HuH-7 (cell line): Measurements from ENCODE around the gene CTAGE9.
A peak's percentile ranks its signal among the peaks of the same experiment; 100 is the strongest.
"Not testable (repeated sequence)": the region's sequence is repeated elsewhere in the genome, so short reads cannot be mapped to it uniquely, and the experiment has no call there.

ENCODE experiments used
- DNase-seq: peaks from one replicate; pipeline ENCODE4 v3.0.0; 2011; ENCODE audit warnings: low spot score

Gene CTAGE9

DNA sequence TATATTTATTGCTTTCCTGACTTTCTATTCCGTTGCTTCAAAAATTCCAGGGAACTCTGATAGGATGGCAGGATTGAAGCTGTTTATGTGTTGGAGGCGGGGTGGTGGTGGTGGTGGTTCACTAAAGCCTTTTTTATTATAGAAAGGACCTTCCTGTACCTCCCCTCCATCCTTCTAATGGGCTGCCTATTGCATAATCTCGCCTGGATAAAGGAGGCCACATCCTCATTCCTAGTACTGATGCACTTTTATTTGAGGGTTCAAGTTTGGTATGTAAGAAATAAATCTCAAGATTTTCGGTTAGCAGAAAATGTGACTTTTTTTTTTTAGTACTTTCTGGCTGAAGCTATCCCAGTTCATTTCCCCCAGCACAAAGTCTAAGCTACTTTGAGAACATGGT is 18.7 kb upstream of the CTAGE9 start:
- DNase-seq = no peak

DNA sequence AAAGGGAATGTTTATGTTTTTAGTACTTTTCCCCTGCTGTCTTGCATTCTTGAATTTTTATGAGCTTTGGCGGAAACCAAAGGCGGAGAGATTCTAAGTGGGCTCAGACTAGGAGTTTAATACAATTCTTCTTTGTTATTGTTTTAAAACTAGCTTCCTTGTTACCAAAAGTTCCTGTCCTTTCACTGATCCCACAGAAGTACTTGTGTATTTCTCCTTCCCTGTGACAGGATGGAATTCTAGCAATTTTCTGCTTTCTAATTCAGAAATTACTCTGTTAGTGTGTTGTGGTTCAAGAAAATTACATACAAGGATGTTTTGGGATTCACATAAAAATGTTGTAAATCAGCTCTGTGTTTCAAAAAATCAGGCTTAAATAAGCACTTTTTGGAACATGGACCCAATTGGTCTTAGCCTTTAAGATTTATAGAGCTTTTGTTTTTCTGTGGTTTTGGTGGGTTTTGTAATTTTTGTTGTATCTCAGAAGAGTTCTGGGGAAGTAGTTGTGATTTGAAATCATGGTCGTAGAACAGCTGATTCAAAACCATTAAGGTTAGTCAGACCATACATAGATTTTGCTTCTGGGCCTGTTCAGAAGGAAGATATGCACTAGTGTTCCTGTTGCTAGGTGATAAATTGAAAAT is 17.6 kb upstream of the CTAGE9 start:
- DNase-seq = no peak

DNA sequence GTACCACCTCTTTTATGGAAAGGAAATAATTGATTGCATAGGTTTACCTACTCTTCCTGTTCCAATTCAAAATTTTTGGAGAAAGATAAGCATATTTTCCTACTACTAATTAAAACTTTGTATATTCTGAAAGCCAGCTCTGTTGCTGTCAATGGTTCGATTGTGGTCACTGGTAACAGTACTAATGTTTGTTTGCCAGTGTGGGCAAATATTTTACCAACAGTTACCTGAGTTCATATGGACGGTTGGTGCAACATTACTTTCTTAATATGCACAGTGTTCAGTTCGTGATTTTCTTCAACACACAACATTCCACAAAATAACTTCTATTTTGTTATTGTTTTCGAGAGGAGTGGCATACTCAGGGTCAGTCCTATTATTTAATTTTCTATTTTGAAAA is 17.1 kb upstream of the CTAGE9 start:
- DNase-seq = no peak

DNA sequence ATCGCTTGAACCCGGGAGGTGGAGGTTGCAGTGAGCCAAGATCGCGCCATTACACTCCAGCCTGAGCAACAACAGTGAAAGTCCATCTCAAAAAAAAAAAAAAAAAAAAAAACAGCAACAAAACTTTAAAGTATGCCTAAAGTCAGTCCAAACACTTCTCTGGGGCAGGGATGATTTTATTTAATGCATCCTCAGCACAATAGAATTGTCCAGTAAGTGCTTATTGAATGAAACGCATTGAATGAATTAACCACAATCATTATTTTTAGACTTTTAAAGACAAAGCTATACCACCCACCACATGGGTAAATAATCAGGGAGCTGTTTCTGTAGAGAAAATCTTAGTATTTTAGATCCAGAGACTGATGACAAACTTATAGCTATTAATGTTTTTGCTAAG is 16.6 kb upstream of the CTAGE9 start:
- no peak for DNase-seq

DNA sequence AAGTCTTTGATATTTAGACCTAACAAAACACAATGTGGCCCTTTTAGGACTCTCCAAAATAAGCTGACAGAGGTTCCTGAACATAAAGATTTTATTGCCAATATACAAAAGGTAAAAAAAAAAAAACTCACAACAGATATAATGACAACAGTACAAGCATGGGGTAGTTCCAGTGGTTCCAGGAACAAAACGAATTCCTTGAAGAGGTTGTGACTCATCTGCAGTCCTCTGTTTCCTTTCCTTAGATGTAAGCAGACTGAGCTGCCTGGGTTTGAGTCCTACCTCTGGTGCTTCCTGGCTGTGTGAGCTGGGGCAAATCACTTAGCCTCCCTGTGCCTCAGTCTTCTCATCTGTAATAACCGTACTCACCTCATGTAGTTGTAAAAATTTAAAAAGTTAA is 13.3 kb upstream of the CTAGE9 start:
- no peak for DNase-seq

DNA sequence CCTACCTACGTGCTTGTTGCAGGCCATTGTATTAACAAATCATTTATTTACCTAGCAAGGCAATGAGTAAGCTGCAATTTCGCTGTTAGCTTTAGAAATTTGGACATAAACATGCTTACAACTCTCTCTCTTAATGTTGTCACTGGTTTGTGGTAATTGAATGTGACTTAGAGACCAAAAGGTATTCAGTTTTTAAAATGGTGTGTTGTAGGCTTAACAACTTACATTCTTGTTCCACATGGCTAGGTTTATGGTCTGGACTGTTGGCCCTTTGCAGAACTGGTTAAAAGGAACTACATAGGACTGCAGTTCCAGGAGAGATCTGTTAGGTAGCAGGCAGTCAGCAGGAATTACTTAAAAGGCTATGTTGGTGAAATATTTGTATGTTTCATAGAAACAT is 10.3 kb upstream of the CTAGE9 start:
- no peak for DNase-seq

DNA sequence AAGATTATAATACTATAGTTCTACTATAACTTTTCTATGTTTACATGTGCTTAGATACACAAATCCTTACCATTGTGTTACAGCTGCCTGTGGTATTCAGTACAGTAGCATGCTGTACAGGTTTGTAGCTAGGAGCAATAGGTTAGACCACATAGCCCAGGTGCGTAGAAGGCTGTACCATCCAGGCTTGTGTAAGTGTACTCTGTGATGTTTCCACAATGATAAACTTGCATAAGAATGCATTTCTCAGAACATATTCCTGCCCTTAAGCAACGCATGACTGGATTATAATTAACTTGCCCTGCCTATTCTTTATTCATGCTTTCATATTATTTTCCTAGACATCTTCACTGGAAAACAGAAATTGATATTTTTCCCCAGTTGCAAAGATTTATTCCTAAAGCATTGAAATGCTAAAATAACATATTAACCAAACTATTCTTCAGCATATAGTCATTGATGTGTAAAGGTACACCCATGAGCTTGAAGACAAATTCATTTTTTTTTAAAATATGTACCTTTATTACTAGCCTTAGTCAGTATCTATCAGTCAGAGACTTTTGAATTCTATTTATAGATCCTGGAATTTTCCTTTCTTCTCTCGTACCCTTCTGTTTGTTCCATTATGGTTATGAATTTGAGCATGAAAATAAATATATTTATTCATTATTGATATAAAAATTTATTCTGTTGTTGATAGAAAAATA is 7.2 kb upstream of the CTAGE9 start:
- no peak for DNase-seq

DNA sequence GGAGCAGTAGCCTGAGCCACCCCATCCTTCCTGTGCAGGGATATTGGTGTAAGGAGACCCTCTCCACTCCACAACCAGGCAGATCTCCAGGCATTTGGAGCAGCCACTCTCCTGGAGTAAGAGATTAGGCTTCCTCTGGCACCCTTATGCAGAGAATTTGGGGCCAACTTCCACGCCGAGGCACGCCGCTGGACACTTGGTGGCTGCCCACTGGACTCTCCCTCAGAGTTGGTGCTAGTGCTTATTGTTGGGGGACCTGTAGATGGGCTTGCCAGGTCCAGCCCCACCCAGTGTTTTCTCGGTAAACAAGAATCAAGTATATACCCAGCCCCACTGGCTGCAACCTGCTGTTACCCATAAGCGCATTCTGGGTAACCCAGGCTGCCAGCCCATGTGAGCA is 4.8 kb upstream of the CTAGE9 start:
- DNase-seq = not testable (repeated sequence)

DNA sequence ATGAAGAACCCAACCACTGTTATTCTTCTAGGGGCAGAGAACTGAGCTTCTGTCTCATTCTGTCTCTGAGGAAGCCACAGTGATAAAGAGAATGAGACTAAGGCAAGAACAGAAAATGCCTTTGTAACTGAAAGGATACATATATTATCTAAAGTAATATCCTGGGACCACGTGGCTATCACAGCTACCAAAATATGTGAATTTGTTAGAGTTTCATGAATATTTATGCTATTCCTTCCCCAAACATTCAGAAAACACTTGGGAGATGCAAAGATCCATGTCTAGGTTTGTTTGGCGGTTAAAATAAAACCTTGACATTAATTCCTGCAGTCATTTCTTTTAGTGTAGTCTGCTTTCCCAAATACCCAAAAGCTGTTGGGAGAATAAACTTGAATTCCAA is 6.9 kb downstream of the CTAGE9 start:
- not testable (repeated sequence) for DNase-seq

DNA sequence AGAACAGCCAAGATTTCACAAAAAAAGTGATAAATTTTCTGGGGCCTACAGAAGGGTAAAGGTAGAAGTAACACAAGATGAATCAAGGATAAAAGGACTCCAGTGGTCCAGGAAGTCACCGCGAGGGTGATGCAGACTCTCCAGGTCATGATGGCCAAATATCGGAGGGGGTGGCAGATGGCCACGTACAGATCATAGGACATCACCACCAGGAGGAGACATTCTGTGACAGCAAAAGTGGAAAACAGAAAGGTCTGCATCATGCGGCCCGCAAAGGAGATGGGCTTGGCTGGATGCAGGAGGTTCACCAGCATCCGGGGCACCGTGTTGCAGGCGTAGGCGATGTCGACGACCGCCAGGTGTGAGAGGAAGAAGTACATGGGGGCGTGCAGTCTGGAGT is 10.0 kb downstream of the CTAGE9 start:
- DNase-seq = not testable (repeated sequence)

DNA sequence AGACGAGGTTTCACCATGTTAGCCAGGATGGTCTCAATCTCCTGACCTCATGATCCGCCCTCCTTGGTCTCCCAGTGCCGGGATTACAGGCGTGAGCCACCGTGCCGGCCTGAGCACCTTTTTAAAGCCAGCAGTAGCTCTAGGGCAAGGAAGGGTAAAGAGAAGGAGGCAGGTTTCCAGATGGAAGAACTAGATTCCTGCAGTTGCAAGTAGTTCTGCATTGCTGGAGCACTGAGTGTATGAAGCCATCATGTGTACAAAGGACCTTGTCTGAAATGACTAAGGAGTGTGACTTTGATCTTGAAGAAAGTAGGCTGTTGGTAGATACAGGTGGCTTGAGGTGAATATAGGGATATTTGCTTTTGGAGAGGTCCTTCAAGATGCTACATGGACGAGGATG is 13.9 kb downstream of the CTAGE9 start:
- DNase-seq = no peak

DNA sequence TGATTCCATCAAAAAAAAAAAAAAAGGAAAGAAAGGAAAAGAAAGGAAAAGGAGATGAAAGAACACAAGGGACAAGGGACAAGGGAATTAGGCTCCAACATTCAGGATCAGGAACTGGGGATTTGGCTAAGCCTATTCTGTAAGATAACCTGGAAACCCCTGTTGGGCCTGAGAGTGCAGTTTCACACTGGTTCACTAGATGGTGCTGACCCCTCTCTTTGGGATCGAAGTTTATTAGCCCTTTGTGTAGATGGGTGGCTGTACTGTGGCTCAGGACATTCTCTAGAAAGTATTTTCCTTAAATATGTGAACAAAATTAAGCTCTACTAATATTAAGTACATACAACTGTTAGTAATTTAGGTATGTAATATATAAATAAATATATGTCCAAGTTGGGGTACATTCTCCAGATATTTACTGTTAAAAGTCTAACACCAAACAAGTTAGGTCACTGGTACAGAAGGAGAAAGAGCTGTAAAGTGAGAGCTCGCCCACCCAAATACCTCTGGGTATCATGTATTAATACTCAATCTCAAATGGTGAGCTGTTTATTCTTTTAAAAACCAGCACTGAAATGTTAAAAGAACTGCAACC is 15.9 kb downstream of the CTAGE9 start:
- peak; percentile 80 for DNase-seq

DNA sequence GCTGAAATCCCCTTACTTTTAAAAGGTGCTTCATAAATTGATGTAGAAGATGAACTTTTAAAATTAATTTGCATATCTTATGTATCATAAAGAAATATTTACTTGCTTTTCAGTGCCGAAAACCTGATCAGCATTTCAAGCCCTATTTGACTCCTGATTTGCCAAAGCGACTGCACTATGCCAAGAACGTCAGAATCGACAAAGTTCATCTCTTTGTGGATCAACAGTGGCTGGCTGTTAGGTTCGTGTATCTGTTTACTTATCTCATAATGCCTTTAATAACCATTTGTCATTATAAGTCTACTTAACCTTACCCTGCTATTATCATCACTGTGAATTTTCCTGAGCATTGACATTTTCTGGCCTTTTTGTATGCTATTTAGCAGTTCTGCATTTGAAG is 17.4 kb downstream of the CTAGE9 start:
- DNase-seq = no peak

DNA sequence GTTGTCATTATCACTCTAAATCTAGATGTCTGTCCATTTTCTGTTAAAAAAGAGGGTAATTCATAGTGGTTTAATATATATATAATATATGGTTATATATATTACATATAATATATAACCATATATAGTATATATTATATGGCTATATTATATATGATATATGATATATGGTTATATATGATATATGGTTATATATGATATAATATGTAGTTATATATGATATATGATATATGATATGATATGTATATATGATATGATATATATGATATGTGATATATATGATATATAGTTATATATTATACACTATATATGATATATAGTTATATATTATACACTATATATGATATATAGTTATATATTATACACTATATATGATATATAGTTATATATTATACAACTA is 18.2 kb downstream of the CTAGE9 start:
- no peak for DNase-seq

DNA sequence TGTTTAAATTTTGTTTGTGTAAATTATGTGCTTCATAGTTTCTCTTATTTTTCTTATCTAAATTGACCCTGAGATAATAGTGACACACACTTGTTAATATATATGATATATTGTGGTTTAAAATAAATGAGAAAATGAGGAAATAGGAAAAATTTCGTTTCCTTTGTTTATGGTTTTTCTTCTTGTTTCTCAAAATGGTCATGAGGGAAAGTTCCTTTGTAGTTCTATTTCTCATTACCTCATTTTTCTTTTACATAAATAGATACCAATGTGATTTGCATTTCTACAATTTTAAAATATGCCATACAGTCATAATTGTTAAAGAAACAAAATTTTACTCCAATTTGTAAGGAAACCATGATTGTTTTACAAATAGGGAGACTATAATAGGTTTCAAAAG is 18.8 kb downstream of the CTAGE9 start:
- DNase-seq = no peak

DNA sequence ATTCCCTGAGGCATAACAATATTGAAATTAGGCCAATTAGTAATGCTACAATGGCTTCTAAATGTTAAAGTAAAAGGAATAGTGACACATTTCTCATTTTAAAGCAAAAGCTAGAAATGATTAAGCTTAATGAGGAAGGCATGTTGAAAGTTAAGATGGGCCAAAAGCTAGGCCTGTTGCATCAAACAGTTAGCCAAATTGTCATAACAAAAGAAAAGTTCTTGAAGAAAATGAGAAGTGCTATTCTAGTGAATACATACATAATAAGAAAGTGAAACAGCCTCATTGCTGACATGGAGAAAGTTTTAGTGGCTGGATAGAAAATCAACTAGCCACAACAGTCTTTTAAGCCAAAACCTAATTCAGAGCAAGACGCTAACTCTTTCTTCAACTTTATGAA is 22.5 kb downstream of the CTAGE9 start:
- DNase-seq = no peak

DNA sequence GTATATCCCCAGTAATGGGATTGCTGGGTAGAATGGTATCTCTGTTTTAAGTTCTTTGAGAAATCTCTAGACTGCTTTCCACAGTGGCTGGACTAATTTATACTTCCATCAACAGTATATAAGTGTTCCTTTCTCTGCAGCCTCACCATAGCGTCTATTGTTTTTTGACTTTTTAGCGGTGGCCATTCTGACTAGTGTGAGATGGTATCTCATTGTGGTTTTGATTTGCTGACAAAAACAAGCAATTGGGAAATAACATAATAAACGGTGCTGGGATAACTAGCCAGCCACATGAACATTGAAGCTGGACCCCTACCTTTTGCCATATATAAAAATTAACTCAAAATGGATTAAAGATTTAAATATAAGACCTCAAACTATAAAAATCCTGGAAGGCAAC is 23.8 kb downstream of the CTAGE9 start:
- DNase-seq = no peak

DNA sequence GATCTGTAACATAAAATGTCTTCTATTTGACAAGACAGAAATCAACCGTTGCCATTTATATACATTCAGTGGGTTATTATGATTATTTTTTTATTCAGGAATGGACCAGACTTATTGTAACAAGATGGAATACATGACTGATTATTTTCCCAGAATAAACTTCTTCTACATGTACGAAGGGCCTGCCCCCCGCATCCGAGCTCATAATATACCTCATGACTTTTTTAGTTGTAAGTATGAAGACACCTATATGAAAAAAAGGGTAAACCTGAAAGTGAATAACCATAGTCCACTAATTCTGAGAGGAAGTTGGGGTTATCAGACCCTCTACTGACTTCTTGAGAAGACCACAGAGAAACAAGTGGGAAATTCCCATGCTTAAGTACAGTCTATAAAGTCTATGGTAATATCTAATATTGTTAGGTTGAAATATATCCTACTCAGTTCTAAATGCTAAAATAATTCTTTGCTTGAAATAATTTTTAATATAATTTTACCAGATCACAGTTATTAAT is 25.5 kb downstream of the CTAGE9 start:
- DNase-seq = no peak

DNA sequence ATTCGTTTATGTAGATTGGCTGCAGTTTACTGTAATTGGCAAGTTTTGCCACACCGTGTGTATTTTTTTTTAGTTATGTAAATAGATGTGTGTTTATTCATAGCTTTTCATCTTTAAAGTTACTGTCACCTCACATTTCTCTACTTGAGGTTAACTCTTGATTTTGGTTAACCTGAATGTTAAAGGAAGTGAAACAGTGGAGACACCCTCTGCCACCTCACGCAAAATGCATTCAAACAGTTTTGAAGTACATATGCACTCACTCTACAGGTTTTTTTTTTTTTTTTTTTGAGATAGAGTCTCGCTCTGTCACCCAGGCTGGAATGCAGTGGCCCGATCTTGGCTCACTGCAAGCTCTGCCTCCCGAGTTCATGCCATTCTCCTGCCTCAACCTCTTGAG is 27.3 kb downstream of the CTAGE9 start:
- no peak for DNase-seq

DNA sequence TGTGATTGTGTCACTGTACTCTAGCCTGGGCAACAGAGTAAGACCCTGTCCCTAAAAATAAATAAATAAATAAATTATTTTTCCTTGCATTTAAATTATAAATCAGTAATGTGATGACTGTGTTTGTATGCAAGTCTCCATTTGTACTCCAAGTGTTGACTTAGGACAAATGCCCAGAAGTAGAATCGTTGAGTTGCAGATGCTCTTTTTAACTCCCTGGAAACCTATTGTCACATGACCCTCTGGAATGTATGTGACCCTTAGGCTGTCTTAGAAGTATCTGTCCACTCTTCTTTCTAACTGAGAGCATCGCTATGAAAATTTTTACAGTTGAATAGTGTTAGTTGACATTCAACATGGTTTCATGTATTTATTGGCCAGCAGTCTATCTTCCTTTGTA is 28.4 kb downstream of the CTAGE9 start:
- no peak for DNase-seq

DNA sequence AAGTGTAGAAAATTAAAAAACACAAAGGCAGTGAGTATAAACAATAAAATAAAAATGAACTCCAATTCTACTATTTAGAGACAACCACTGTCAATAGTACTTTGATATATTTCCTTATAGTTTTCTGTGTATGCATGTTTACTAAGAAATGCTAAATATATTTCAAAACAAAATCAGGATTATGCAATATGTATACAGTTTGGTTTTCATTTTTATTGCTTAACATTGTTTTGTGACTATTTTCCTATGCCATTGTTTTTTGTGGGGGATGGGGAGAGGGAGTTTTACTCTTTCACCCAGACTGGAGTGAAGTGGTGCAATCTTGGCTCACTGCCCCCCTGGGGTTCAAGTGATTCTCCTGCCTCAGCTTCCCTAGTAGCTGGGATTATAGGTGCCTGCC is 29.2 kb downstream of the CTAGE9 start:
- no peak for DNase-seq

DNA sequence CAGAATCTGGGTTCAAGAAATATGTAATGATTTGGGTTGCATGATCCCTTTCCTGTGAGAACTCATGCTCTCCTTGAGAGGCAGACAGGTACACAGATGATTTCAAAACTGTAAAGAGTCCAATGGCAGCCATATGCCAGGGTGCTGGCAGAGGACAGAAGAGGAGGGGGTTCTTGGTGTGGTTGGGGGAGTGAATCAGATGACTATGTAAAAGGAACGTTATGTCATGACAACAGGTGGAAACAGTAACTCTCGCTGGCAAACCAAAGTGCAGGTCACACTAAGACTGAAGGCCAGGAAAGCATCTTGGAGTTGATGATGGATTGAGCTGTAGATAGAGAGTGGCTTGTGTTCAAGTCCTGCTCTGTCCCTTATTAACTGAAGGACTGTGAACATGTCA is 29.9 kb downstream of the CTAGE9 start:
- no peak for DNase-seq

DNA sequence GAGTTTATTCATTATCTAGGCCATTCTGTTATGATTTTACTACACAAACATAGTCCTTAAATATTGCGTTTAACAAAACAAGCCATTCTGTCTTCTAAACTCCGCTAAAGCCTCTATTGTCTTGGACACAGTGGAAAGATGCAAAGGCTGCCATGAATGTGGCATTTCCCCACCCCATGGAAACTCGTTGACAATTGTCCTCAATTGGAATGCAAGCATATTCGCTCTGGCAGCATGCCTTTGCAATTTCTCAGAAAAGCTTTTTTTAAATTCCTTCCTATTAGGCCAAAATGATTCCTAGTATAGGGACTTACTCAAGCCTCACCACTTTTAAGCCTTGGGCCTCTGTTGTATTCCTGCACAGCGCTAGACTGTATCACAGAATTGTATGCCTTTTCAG is 32.4 kb downstream of the CTAGE9 start:
- DNase-seq = no peak

DNA sequence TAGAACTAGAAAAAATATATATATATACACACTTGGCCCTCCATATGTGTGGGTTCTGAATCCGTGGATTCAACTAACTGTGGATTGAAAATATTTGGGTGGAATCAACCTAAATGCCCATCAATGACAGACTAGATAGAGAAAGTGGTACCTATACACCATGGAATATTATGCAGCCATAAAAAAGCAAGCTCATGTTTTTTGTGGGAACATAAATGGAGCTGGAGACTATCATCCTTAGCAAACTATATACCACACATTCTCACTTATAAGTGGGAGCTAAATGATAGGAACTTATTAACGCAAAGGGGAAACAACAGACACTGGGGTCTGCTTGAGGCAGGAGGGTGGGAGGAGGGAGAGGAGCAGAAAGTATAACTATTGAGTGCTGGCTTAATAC is 37.6 kb downstream of the CTAGE9 start:
- DNase-seq = no peak
